ENCODE measurements around the gene TMTC4. TPM values are rescaled to one million over a fixed set of nuclear protein-coding genes. Genes with fewer than 3 reads are reported as not detected.

Gene TMTC4
- total RNA-seq, 4 donors from 2014 or later = 8.6 to 13.7 (median 11.4) TPM

DNA sequence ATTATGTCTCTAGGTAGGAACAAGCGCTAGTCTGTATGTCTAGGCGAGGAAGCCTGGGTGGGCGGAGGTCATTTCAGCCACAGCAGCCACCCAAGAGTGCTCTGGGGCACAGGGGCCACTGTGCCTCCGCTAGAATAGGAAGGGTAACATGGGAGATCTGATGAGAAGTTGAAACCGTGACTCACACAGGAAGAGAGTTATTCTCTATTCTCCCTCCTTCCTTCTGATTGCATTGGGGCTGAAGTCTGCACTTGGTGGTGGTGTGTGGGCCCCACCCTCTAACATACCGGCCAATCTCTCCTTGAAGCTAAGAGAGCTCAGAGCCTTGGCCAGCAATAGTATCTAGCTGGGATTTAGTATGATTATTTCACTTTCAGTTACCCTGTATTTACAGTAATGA, 65.7 kb downstream of the TMTC4 start:
- TF ChIP-seq, protein P1, sequence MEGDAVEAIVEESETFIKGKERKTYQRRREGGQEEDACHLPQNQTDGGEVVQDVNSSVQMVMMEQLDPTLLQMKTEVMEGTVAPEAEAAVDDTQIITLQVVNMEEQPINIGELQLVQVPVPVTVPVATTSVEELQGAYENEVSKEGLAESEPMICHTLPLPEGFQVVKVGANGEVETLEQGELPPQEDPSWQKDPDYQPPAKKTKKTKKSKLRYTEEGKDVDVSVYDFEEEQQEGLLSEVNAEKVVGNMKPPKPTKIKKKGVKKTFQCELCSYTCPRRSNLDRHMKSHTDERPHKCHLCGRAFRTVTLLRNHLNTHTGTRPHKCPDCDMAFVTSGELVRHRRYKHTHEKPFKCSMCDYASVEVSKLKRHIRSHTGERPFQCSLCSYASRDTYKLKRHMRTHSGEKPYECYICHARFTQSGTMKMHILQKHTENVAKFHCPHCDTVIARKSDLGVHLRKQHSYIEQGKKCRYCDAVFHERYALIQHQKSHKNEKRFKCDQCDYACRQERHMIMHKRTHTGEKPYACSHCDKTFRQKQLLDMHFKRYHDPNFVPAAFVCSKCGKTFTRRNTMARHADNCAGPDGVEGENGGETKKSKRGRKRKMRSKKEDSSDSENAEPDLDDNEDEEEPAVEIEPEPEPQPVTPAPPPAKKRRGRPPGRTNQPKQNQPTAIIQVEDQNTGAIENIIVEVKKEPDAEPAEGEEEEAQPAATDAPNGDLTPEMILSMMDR (IDR thresholded peaks at IDR 0.05; ENCODE audit: low read depth) = no peak

DNA sequence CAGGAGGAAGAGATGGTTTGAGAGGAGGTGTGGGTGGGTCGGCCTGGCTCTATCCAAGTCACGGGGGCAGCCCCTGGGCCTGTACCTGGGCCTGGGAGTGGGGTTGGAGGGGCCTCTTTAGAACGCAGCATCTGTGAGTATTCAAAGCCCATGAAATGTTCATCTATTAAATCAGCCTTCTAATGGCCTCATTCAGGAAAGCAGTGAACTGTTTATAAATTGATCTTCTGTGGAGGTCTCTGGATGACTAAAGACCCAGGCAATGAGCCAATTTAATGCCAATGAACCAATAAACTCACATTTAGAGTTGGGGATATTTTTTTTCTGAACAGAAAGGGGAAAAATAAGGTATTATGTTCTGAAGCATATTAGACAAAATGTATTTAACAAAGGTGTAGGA, 66.1 kb downstream of the TMTC4 start:
- TF ChIP-seq, protein P1 (IDR thresholded peaks at IDR 0.05; ENCODE audit: low read depth) = no peak

DNA sequence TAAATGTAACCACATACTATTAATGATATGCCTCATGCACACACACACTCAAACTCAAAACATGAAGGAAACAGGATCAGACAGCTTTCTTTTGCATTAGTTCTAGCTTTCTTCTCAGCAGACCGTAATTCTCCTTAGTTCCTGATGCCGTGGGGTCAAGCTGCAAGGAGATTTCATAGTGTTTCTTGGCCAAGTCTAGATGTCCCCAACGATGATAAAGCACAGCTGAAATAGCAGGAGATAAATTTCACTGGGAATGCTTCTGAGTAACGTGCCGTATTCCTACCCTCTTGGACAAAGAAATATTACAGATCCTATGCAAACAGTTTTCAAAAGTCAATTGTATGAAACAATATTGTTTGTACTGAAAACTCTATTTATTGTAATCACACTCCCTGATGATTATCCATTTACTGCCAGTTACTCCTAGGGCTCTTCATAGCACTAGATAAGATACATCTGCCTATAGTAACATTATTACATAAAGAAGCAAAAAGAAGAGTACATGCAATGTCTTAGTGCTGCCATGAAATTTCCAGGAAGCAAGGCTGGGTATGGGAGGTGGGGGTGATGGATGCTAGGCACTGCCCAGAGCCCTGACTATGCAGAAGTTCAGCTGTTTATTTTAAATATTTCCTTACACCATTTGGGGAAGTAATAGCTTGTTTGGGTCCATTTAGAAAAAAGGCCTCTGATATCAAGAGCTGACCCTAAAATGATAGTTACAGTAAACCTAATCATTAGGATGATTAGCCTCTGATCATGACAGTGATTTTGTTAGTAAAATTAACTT, 69.5 kb downstream of the TMTC4 start:
- TF ChIP-seq, protein P1 (IDR thresholded peaks at IDR 0.05; ENCODE audit: low read depth) = no peak

DNA sequence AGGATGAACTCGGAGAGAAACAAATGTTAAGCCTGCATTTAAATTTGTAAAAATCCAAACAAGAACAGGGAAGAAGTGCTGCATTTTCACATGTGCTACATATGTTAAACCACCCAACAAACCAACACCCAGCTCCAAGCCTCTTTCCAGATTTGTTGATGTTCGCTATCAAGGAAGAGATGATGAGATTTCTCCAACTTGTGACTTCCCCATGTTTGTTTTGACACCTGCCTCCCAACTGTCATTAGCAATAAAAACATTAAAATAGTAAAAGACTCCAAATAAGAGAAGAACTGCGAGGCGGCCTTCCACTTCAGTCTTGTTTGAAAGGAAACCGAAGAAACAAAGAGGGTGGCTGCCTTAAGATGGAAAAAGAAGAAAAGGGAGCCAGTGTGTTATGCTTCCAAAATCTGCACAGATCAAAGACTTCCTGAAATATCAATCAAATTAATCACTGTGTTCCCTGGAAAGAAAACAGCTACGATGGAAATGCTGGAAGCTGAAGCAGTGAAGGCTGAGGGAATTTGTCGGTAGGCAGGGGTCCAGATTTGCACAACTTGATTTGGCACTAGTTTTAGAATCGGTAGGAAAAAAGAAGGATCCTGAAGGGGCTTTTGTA, 72.0 kb downstream of the TMTC4 start:
- TF ChIP-seq, protein P1 (IDR thresholded peaks at IDR 0.05; ENCODE audit: low read depth) = no peak

DNA sequence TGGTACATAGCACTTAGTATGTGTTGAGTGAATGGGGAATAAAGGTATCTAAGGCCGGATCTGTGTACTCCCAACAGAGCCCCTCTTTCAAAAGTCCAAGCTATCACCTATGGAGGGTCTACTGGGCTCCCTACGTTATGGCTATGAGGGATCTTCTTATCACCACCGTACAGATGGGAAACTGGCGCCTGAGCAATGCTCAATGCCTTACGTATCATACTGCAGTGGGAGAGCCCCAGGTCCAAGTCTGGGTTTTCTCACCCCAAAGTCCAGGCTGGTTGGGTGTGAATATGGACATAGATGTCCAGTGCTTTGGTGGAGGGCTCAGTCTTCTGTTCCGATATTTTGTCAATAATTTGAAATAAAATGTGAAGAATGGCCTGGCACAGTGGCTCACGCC, 72.9 kb downstream of the TMTC4 start:
- TF ChIP-seq, protein P1 (IDR thresholded peaks at IDR 0.05; ENCODE audit: low read depth) = no peak

DNA sequence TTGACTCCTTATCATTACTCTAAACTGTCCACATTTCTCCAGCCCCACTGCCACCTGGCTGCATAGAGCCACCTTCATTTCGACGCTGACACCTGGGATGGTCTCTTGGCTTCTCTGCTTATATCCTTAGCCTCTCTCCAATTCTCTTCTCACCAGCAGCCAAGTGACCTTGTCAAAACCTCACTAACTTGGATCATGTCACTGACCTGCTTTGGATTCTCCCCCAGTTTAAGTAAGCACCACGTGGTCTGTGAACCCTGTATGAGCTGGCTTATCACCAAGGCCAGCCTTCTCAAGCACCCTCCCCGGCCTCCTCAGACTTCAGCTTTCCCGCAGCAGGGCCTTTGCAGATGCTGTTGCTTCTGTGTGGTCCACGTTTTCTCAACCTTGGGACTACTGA, 73.7 kb downstream of the TMTC4 start:
- TF ChIP-seq, protein P1 (IDR thresholded peaks at IDR 0.05; ENCODE audit: low read depth) = no peak

DNA sequence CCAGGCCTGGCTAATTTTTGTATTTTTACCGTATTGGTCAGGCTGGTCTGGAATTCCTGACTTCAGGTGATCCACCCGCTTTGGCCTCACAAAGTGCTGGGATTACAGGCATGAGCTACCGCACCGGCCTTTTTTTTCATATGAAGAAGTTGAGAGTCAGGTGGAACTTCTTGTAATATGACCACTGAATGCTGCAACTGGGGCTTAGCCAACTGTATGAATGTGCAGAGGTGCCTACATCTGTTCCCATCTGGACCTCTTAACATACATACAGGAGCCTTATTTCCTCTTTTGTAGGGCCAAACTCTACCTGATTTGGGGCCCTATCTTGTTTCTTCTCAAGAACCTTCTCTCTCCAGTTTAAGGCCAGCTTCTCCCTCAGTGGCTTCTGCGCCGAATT, 74.1 kb downstream of the TMTC4 start:
- TF ChIP-seq, protein P1 (IDR thresholded peaks at IDR 0.05; ENCODE audit: low read depth) = no peak

All from subcutaneous adipose tissue (tissue), 4 donors.